Activated CD8-positive, alpha-beta memory T cell treated with anti-CD3 and anti-CD28 coated beads, Interleukin-2, amount 50 U/mL, for 24 hours (primary cell): ENCODE measurements around the gene GSTK1.
A peak's percentile ranks its signal among the peaks of the same experiment; 100 is the strongest.

ENCODE experiments used
- DNase-seq: peaks from one replicate; pipeline ENCODE4 v3.0.0-alpha.2; 2020; ENCODE audit errors: extremely low read depth

The GSTK1 gene

GRCh38 chr7:143296686-143297085 is 33.4 kb downstream of the GSTK1 start:
- no peak for DNase-seq

- no peak for DNase-seq
Observed at GRCh38 chr7:143299346-143299745, 36.1 kb downstream of the GSTK1 start.

- DNase-seq = no peak
Observed at GRCh38 chr7:143299840-143300239, 36.6 kb downstream of the GSTK1 start.

GRCh38 chr7:143300959-143301935 is 38.0 kb downstream of the GSTK1 start:
- no peak for DNase-seq

GRCh38 chr7:143303733-143304132 is 40.5 kb downstream of the GSTK1 start:
- no peak for DNase-seq

GRCh38 chr7:143304938-143305337 is 41.7 kb downstream of the GSTK1 start:
- no peak for DNase-seq

GRCh38 chr7:143305423-143306070 is 42.3 kb downstream of the GSTK1 start:
- DNase-seq = peak; percentile 28

GRCh38 chr7:143308632-143309031 is 45.4 kb downstream of the GSTK1 start:
- no peak for DNase-seq

GRCh38 chr7:143314127-143314526 is 50.9 kb downstream of the GSTK1 start:
- no peak for DNase-seq

- no peak for DNase-seq
Observed at GRCh38 chr7:143315776-143316175, 52.5 kb downstream of the GSTK1 start, which contains the start of gene CLCN1. TSS of gene CLCN1 (plus strand) at chr7:143316111. CDS start at chr7:143316213, 102 bp downstream.

GRCh38 chr7:143316492-143316891 is 53.3 kb downstream of the GSTK1 start:
- DNase-seq = no peak

- no peak for DNase-seq
Observed at GRCh38 chr7:143318661-143319060, 55.4 kb downstream of the GSTK1 start.
